NCI-H187 (cell line): Measurements from ENCODE around the gene TMEM254.
"Not testable (repeated sequence)": the region's sequence is repeated elsewhere in the genome, so short reads cannot be mapped to it uniquely, and the experiment has no call there.

Experiments used
- DNase-seq, 2 experiments: peaks; one replicate each; lab custom pipeline; 2025; lab: John Stamatoyannopoulos, UW

The TMEM254 gene

GRCh38 chr10:80077869-80078447, 507 bp upstream of the TMEM254 start:
- no peak for DNase-seq

GRCh38 chr10:80079312-80079719, 851 bp downstream of the TMEM254 start:
- no peak for DNase-seq

- DNase-seq: no peak
Observed at GRCh38 chr10:80081026-80081425, 2.6 kb downstream of the TMEM254 start.

GRCh38 chr10:80081801-80082750, 3.6 kb downstream of the TMEM254 start:
- DNase-seq: no peak

- DNase-seq: no peak
Observed at GRCh38 chr10:80090121-80090520, 11.7 kb downstream of the TMEM254 start.

GRCh38 chr10:80094231-80094630, 15.8 kb downstream of the TMEM254 start:
- no peak for DNase-seq

GRCh38 chr10:80098272-80098671, 19.8 kb downstream of the TMEM254 start:
- DNase-seq: not testable (repeated sequence)

- not testable (repeated sequence) for DNase-seq
Observed at GRCh38 chr10:80099295-80099694, 20.8 kb downstream of the TMEM254 start.

GRCh38 chr10:80100116-80100515, 21.7 kb downstream of the TMEM254 start:
- no peak for DNase-seq

GRCh38 chr10:80100861-80101695, 22.6 kb downstream of the TMEM254 start:
- DNase-seq: no peak

- no peak for DNase-seq
Observed at GRCh38 chr10:80104066-80104926, 25.8 kb downstream of the TMEM254 start.

- DNase-seq: no peak
Observed at GRCh38 chr10:80108576-80109239, 30.2 kb downstream of the TMEM254 start.

GRCh38 chr10:80110986-80111385, 32.5 kb downstream of the TMEM254 start:
- no peak for DNase-seq

- DNase-seq: no peak
Observed at GRCh38 chr10:80118669-80119068, 40.2 kb downstream of the TMEM254 start.

GRCh38 chr10:80122110-80122710, 43.7 kb downstream of the TMEM254 start:
- DNase-seq: no peak

GRCh38 chr10:80122746-80123145, 44.3 kb downstream of the TMEM254 start:
- DNase-seq: no peak

GRCh38 chr10:80126876-80127275, 48.4 kb downstream of the TMEM254 start:
- no peak for DNase-seq

GRCh38 chr10:80131499-80131901, 53.0 kb downstream of the TMEM254 start:
- no peak for DNase-seq

- no peak for DNase-seq
Observed at GRCh38 chr10:80132299-80133139, 54.1 kb downstream of the TMEM254 start, which contains the start of gene PLAC9. TSS of gene PLAC9 (plus strand) at chr10:80132730. CDS start at chr10:80132763, 33 bp downstream.
